Heart left ventricle (tissue), 16 donors: ENCODE results near the gene CLCN4. TPM values are rescaled to one million over a fixed set of nuclear protein-coding genes. Genes with fewer than 3 reads are reported as not detected.

ENCODE experiments used
- ATAC-seq, 4 donors: fragments of 200-7000 bp; cut with Tn5 transposase; one replicate each; pipeline ENCODE4 v1.9.1; 2020 to 2022; ENCODE audit warnings: moderate library complexity in 4 of 4, mild to moderate bottlenecking in 3 of 4, moderate number of reproducible peaks in 1 of 4
- DNase-seq, 5 donors: peaks; one replicate each; pipeline ENCODE4 v3.0.0-alpha.2; 2020
- H3K27ac ChIP-seq, 12 donors: fragments of 200-600 bp; sonication (generic) in 4 of 12; one replicate each; pipeline versions ENCODE4 v1.5.0 to v1.8.0; 2016 to 2022; ENCODE audit warnings: mild to moderate bottlenecking in 2 of 12
- H3K27me3 ChIP-seq, 9 donors: fragments of 200-600 bp; sonication (generic) in 2 of 9; one replicate each; pipeline versions ENCODE4 v1.5.1 to v1.8.0; 2016 to 2022; ENCODE audit warnings: mild to moderate bottlenecking in 3 of 9
- H3K36me3 ChIP-seq, 9 donors: fragments of 200-600 bp; sonication (generic) in 2 of 9; one replicate each; pipeline versions ENCODE4 v1.5.0 to v1.8.0; 2018 to 2022; ENCODE audit warnings: mild to moderate bottlenecking in 2 of 9
- H3K4me1 ChIP-seq, 12 donors: fragments of 200-600 bp; sonication (generic) in 4 of 12; one replicate each; pipeline versions ENCODE4 v1.5.0 to v1.8.0; 2016 to 2022; ENCODE audit warnings: mild to moderate bottlenecking in 3 of 12
- H3K4me3 ChIP-seq, 12 donors: fragments of 200-600 bp; sonication (generic) in 4 of 12; one replicate each; pipeline versions ENCODE4 v1.5.0 to v1.8.0; 2017 to 2022; ENCODE audit warnings: mild to moderate bottlenecking in 9 of 12, moderate library complexity in 4 of 12
- H3K9me3 ChIP-seq, 12 donors: fragments of 200-600 bp; sonication (generic) in 4 of 12; one replicate each; pipeline versions ENCODE4 v1.5.0 to v1.8.0; 2016 to 2022; ENCODE audit warnings: mild to moderate bottlenecking in 1 of 12
- POLR2A ChIP-seq, 2 donors: fragments of 450-650 bp; IDR thresholded peaks; one replicate each; pipeline ENCODE4 v1.6.1; 2017; ENCODE audit warnings: antibody characterized with exemption in 2 of 2, mild to moderate bottlenecking in 2 of 2, moderate library complexity in 2 of 2
- WGBS, 4 donors: extraction: QIAGEN DNeasy Blood & Tissue Kit in 2 of 4; methylation state at CpG; one replicate each; pipeline versions ENCODE4 v1.1.5 to v1.1.7; 2013 to 2018; 5-methylcytosine and 5-hydroxymethylcytosine counted together
- intact Hi-C, 10 donors: fragments of 100-400 bp; cut with DNase I; formaldehyde crosslinking; loops; one replicate each; pipeline versions ENCODE4 v1.11.1 to v1.14.2; 2022
- polyA plus RNA-seq, 2 donors: library from polyadenylated mRNA; stranded (reverse); fragments of 200-250 nt; gene quantifications; one replicate each; pipeline ENCODE4 v1.2.3, GENCODE V29; 2013
- total RNA-seq, 9 donors: library from RNA; depleted of rRNA in 2 of 9; stranded (reverse); fragments of >200 nt in 2 of 9; fragmentation: NEBNext Ultra II Directional in 3 of 9; extraction: Animal tissue kit (Norgen Biotek cat#: 25700) in 3 of 9; gene quantifications; one replicate each; pipeline versions ENCODE4 v1.1.0 to v1.2.4, GENCODE V29; 2016 to 2023
- TF ChIP-seq, protein P1 (sequence below), 12 donors: fragments of 200-600 bp; sonication (generic) in 4 of 12; IDR thresholded peaks; one replicate each; pipeline versions ENCODE4 v1.5.0 to v1.8.0; 2018 to 2022; ENCODE audit warnings: antibody characterized with exemption in 12 of 12, mild to moderate bottlenecking in 5 of 12
- donor health status: ischemic (EF 13 %, LVEDD 7.1; RV severe dilation, severe dysfunction).
- donor health status: healthy with polysubstance abuse.
- donor health status: DM: no; HTN: yes; CAD: no.
- donor health status: DM: no; HTN: no; CAD: no.
- donor health status: ischemic (EF 25% LVEDD 6.9; RV normal size, moderate dysfunction).
- donor health status: ischemic (EF 25% LVEDD 5.7; RV mildly dilated, moderate dysfunction).
- donor health status: healthy.
- donor health status: DM: yes; HTN: yes; CAD: no.
- donor health status: ischemic (EF 35%, LVEDD 5.7; RV mildly dilated, moderate dysfunction).
- donor health status: nonischemic (EF 11% LVEDD 7.7; RV severe dilation, severe dysfunction).
- donor health status: DM: yes; HTN: yes; CAD: no.
- donor health status: PGD.
- donor health status: ischemic (EF 29% LVEDD 5.4; RV normal size, mild dysfunction).
- donor health status: nonischemic (EF 23%, LVEDD 6.1; RV moderate dilation, normal function).

Gene CLCN4
- total and polyA plus RNA-seq, 11 donors, result 6.4 to 39.0 (median 29.2) TPM

- WGBS, 4 donors, result 87 to 96% (median 94%) methylated on average over 9 of the region's 9 CpGs
- TF ChIP-seq POLR2A (IDR thresholded peaks at IDR 0.05), result no peak
- TF ChIP-seq, protein P1, sequence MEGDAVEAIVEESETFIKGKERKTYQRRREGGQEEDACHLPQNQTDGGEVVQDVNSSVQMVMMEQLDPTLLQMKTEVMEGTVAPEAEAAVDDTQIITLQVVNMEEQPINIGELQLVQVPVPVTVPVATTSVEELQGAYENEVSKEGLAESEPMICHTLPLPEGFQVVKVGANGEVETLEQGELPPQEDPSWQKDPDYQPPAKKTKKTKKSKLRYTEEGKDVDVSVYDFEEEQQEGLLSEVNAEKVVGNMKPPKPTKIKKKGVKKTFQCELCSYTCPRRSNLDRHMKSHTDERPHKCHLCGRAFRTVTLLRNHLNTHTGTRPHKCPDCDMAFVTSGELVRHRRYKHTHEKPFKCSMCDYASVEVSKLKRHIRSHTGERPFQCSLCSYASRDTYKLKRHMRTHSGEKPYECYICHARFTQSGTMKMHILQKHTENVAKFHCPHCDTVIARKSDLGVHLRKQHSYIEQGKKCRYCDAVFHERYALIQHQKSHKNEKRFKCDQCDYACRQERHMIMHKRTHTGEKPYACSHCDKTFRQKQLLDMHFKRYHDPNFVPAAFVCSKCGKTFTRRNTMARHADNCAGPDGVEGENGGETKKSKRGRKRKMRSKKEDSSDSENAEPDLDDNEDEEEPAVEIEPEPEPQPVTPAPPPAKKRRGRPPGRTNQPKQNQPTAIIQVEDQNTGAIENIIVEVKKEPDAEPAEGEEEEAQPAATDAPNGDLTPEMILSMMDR (IDR thresholded peaks at IDR 0.05), result no peak
- no peaks in the 10 kb centered on the region for H3K27me3 ChIP-seq
- intact Hi-C loops, result loop anchor here (2.0 to 10.0 kb wide), 10 partner anchors 63 to 1373 kb away; no protein-coding TSS in a partner anchor
- H3K4me1 ChIP-seq, result peaks cover 0 to 32% (median 6%) of the 10 kb centered on the region in 12 donors
- peaks cover 0 to 20% (median 9%) of the 10 kb centered on the region in 9 donors for H3K36me3 ChIP-seq
- DNase-seq, result no peak
- no peak for ATAC-seq
- H3K4me3 ChIP-seq, result no peak overlapping the region
- no peak overlapping the region for H3K27ac ChIP-seq
- no peaks in the 10 kb centered on the region for H3K9me3 ChIP-seq
Observed at GRCh38 chrX:10117864-10118377, 38.9 kb upstream of the CLCN4 start.

- 77 to 85% (median 78%) methylated on average over 4 of the region's 4 CpGs for WGBS, 4 donors
- ATAC-seq, result no peak
Observed at GRCh38 chrX:10118530-10118929, 38.2 kb upstream of the CLCN4 start.

DNA sequence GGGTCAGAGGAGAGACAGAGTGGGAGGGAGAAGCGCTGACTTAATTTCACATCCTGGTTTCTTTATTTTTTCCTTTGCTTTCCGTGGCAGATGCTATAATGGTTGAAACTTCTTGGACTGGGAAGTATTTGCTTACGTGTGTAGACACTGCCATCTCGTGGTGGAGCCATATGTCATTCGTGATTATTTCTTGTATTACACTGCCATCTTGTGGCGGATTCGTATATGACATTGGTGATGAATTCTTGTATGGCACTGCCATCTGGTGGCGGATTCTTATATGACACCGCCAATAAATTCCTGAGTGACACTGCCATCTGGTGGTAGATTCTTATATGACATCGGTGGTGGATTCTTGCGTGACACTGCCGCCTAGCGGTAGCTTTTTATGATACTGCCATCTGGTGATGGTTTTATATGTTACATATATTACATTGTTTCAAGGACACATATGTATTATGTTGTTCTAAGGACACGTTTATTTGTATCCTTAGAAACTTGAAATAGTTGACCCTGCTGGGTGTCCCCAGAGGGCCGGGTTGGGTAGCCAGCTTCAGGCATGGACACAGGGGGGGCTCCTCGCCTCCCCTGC lies 37.3 kb upstream of the CLCN4 start:
- Histone ChIP-seq H3K27me3 (no peaks in the 10 kb centered on the region), H3K9me3 (no peaks in the 10 kb centered on the region), H3K4me1 (peaks cover 0 to 32% (median 7%) of the 10 kb centered on the region in 12 donors), H3K36me3 (peaks cover 0 to 25% (median 17%) of the 10 kb centered on the region in 9 donors), H3K27ac (peak overlapping the region in 4 of 12 donors; percentile 0 to 45 (median 8)), H3K4me3 (no peak overlapping the region)
- ATAC-seq (peak; percentile 44 to 80 (median 66)), DNase-seq (peak in 4 of 5 donors; percentile 53 to 75 (median 64))
- 12 to 15% (median 13%) methylated on average over 16 of the region's 16 CpGs for WGBS, 4 donors
- intact Hi-C loops, result loop anchor here (1.0 to 10.0 kb wide), 13 partner anchors 65 to 1375 kb away; no protein-coding TSS in a partner anchor
- no peak for TF ChIP-seq POLR2A (IDR thresholded peaks at IDR 0.05)
- TF ChIP-seq, protein P1 (IDR thresholded peaks at IDR 0.05), result peak; percentile 97 to 100 (median 100)

More at GRCh38 chrX:10118530-10118929, 38.2 kb upstream of the CLCN4 start:
- intact Hi-C loops, result loop anchor here (2.0 to 10.0 kb wide), 10 partner anchors 64 to 1374 kb away; no protein-coding TSS in a partner anchor
- Histone ChIP-seq H3K27ac (peak overlapping the region in 3 of 12 donors; percentile 3 to 45 (median 12)), H3K36me3 (peaks cover 0 to 20% (median 9%) of the 10 kb centered on the region in 9 donors), H3K4me1 (peaks cover 0 to 32% (median 7%) of the 10 kb centered on the region in 12 donors), H3K9me3 (no peaks in the 10 kb centered on the region), H3K27me3 (no peaks in the 10 kb centered on the region), H3K4me3 (no peak overlapping the region)
- DNase-seq, result no peak
- TF ChIP-seq POLR2A (IDR thresholded peaks at IDR 0.05), result no peak
- TF ChIP-seq, protein P1 (IDR thresholded peaks at IDR 0.05), result no peak

DNA sequence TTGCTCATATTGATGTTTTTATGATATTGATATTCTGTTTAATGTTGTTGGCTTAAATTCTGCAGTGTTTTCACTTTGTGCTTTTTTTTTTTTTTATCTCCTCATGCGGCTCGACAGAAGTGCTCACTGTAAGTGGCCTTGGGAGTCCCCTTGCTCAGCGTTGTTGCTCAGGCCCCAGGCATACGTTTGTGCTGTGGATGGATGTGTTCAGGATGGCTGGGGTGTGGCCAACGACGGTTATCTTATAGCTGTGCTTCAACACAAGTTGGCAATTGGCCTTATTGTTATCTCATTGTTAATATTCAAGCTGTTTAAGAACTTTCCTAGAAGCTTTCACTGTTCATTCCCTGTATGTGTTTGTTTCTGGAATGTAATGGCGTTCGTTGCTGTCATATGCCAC lies 36.4 kb upstream of the CLCN4 start:
- peaks cover 0 to 30% (median 21%) of the 10 kb centered on the region in 9 donors for H3K36me3 ChIP-seq
- no peak for ATAC-seq
- intact Hi-C loops, result loop anchor here in 4 of 10 donors (2.0 to 10.0 kb wide), 2 partner anchors 132 to 236 kb away; no protein-coding TSS in a partner anchor
- no peak overlapping the region for H3K4me3 ChIP-seq
- peaks cover 0 to 32% (median 7%) of the 10 kb centered on the region in 12 donors for H3K4me1 ChIP-seq
- WGBS, 4 donors, result 57 to 82% (median 75%) methylated on average over 8 of the region's 8 CpGs
- no peaks in the 10 kb centered on the region for H3K27me3 ChIP-seq
- no peak for TF ChIP-seq POLR2A (IDR thresholded peaks at IDR 0.05)
- TF ChIP-seq, protein P1 (IDR thresholded peaks at IDR 0.05), result no peak
- no peaks in the 10 kb centered on the region for H3K9me3 ChIP-seq
- no peak for DNase-seq
- no peak overlapping the region for H3K27ac ChIP-seq
